Measurements from ENCODE around the gene AKAP17A.

AKAP17A gene

GRCh38 chrX:1601051-1601767, 9.8 kb downstream of the AKAP17A start:
- H3K27ac ChIP-seq = no peak overlapping the region
- H3K4me3 ChIP-seq = no peak overlapping the region
- TF ChIP-seq CTCF (IDR thresholded peaks at IDR 0.05) = no peak

GRCh38 chrX:1601768-1602085, 10.3 kb downstream of the AKAP17A start:
- no peak for DNase-seq (ENCODE audit: low spot score)
- TF ChIP-seq CTCF (IDR thresholded peaks at IDR 0.05) = no peak
- no peak overlapping the region for H3K4me3 ChIP-seq
- H3K27ac ChIP-seq = no peak overlapping the region

More at GRCh38 chrX:1601051-1601767, 9.8 kb downstream of the AKAP17A start:
- no peak for DNase-seq (ENCODE audit: low spot score)

GRCh38 chrX:1602299-1602698, 10.9 kb downstream of the AKAP17A start:
- TF ChIP-seq CTCF (IDR thresholded peaks at IDR 0.05) = no peak

DNA sequence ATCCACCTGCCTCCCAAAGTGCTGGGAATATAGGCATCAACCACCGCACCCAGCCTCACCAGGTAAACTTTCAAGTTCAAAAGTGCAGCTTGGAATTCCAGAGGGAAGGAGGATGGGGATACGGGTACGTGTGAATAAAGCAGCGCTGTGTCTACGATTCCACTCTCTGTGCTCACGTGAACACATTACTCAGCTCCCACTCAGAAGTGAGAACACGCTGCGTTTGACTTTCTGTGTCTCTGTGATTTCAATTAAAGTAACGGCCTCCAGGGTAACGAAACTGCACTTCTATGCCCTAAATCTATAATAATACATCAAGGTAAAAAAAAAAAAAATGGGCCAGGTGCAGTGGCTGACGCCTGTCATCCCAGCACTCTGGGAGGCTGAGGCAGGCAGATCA, 15.1 kb downstream of the AKAP17A start:
- TF ChIP-seq CTCF (IDR thresholded peaks at IDR 0.05) = no peak
- H3K4me3 ChIP-seq = no peak overlapping the region
- no peak for DNase-seq (ENCODE audit: low spot score)
- no peak overlapping the region for H3K27ac ChIP-seq

More at GRCh38 chrX:1602299-1602698, 10.9 kb downstream of the AKAP17A start:
- Histone ChIP-seq H3K27ac (no peak overlapping the region), H3K4me3 (no peak overlapping the region)
- DNase-seq (ENCODE audit: low spot score) = no peak

DNA sequence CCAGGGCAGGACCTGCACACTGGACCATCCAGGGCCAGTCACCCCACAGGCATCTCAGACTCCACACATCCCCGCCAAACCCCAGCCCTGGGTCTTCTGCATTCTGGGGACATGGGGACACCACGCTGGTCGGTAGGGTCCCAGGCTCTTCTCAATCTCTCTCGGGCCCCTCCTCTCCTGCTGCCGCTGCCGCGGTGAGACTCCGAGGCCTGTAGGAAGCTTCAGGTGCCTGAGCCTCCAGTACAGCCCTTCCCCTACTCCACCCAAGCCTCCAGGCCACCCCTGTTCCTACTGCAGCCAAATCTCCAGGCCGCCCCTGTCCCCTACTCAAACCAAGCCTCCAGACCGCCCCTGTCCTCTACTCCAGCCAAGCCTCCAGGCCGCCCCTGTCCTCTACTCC, 17.9 kb downstream of the AKAP17A start:
- no peak for TF ChIP-seq CTCF (IDR thresholded peaks at IDR 0.05)
- Histone ChIP-seq H3K4me3 (no peak overlapping the region), H3K27ac (no peak overlapping the region)
- no peak for DNase-seq (ENCODE audit: low spot score)

- TF ChIP-seq CTCF (IDR thresholded peaks at IDR 0.05) = no peak
- Histone ChIP-seq H3K4me3 (no peak overlapping the region), H3K27ac (no peak overlapping the region)
- DNase-seq (ENCODE audit: low spot score) = no peak
Measured at GRCh38 chrX:1609762-1610161, 18.4 kb downstream of the AKAP17A start.

GRCh38 chrX:1610166-1610565, 18.8 kb downstream of the AKAP17A start:
- TF ChIP-seq CTCF (IDR thresholded peaks at IDR 0.05) = no peak
- Histone ChIP-seq H3K27ac (no peak overlapping the region), H3K4me3 (no peak overlapping the region)
- no peak for DNase-seq (ENCODE audit: low spot score)

Measured in coronary artery (tissue), 2 donors.